ENCODE measurements around the gene HLA-DMA. TPM values are rescaled to one million over a fixed set of nuclear protein-coding genes. Genes with fewer than 3 reads are reported as not detected.
A peak's percentile ranks its signal among the peaks of the same experiment; 100 is the strongest.

HLA-DMA gene
- total and polyA plus RNA-seq, 9 of the 15 experiments (the other 6 are each of a cell fraction or from before 2014, with no cell fraction given) = 0.13 to 0.83 (median 0.51) TPM

- TF ChIP-seq RAD21 (CRISPR knock-in tag; conservative IDR thresholded peaks at IDR 0.05 in 1 of 2, IDR thresholded peaks at IDR 0.05 in 1 of 2) (peak; percentile 97 to 99), MAZ (CRISPR knock-in tag; conservative IDR thresholded peaks at IDR 0.05 in 1 of 2, IDR thresholded peaks at IDR 0.05 in 1 of 2) (peak; percentile 40 to 56; a peak in 2 of 4 replicates), ZNF23 (CRISPR knock-in tag; IDR thresholded peaks at IDR 0.05) (no peak), HIVEP1 (CRISPR knock-in tag; IDR thresholded peaks at IDR 0.05) (no peak), KLF10 (CRISPR knock-in tag; IDR thresholded peaks at IDR 0.05) (no peak), YBX1 (IDR thresholded peaks at IDR 0.05) (no peak), ZNF174 (CRISPR knock-in tag; IDR thresholded peaks at IDR 0.05) (no peak), PURB (CRISPR knock-in tag; IDR thresholded peaks at IDR 0.05; ENCODE audit: low read depth) (no peak), HEY1 (CRISPR knock-in tag; IDR thresholded peaks at IDR 0.05; ENCODE audit: borderline replicate concordance) (no peak), TRIM28 (IDR thresholded peaks at IDR 0.05) (no peak), POLR3G (IDR thresholded peaks at IDR 0.05; ENCODE audit: extremely low read depth, insufficient read length, insufficient replicate concordance) (no peak), PTRF (tag; IDR thresholded peaks at IDR 0.05) (no peak), HDAC1 (IDR thresholded peaks at IDR 0.05) (no peak), BHLHE40 (IDR thresholded peaks at IDR 0.05; ENCODE audit: low read length) (0 out of 2 replicates have a peak, but pooled peaks have one; percentile 5), ZSCAN29 (IDR thresholded peaks at IDR 0.05) (no peak), USF1 (CRISPR knock-in tag; IDR thresholded peaks at IDR 0.05) (no peak), ZNF280B (CRISPR knock-in tag; IDR thresholded peaks at IDR 0.05) (no peak), NFXL1 (CRISPR knock-in tag; IDR thresholded peaks at IDR 0.05) (no peak), KDM4B (IDR thresholded peaks at IDR 0.05; ENCODE audit: borderline replicate concordance in 2 of 2, low read depth in 1 of 2) (no peak), HDAC6 (IDR thresholded peaks at IDR 0.05; ENCODE audit: low read depth, low read length) (no peak)
- TF ChIP-seq, protein P1, sequence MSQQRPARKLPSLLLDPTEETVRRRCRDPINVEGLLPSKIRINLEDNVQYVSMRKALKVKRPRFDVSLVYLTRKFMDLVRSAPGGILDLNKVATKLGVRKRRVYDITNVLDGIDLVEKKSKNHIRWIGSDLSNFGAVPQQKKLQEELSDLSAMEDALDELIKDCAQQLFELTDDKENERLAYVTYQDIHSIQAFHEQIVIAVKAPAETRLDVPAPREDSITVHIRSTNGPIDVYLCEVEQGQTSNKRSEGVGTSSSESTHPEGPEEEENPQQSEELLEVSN (IDR thresholded peaks at IDR 0.05; ENCODE audit: borderline replicate concordance in 1 of 2, extremely low read depth in 1 of 2, insufficient read depth in 1 of 2, insufficient read length in 1 of 2, low read depth in 1 of 2, low read length in 1 of 2, poor library complexity in 1 of 2, severe bottlenecking in 1 of 2) = no peak
- TF ChIP-seq, protein P2, sequence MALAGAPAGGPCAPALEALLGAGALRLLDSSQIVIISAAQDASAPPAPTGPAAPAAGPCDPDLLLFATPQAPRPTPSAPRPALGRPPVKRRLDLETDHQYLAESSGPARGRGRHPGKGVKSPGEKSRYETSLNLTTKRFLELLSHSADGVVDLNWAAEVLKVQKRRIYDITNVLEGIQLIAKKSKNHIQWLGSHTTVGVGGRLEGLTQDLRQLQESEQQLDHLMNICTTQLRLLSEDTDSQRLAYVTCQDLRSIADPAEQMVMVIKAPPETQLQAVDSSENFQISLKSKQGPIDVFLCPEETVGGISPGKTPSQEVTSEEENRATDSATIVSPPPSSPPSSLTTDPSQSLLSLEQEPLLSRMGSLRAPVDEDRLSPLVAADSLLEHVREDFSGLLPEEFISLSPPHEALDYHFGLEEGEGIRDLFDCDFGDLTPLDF (CRISPR knock-in tag; IDR thresholded peaks at IDR 0.05) = no peak
These were observed 31.9 kb upstream of the HLA-DMA start (continued) for GRCh38 chr6:32984622-32985389.

All from K562 (cell line).